HCT116 (cell line): ENCODE measurements around the gene UBE2J2.

Source experiments
- TF ChIP-seq, protein P1 (sequence below), 3 experiments: fragments of 200-600 bp in 1 of 3; sonication (generic) in 1 of 3; IDR thresholded peaks in 2 of 3; conservative IDR thresholded peaks in 1 of 3; 2 replicates each; pipeline ENCODE4 v1.5.1; 2012 to 2017; ENCODE audit warnings: low read depth in 2 of 3, low read length in 2 of 3, antibody characterized with exemption in 1 of 3, borderline replicate concordance in 1 of 3, control low read depth in 1 of 3, mild to moderate bottlenecking in 1 of 3, mixed read lengths in 1 of 3, mixed run types in 1 of 3, moderate library complexity in 1 of 3; ENCODE audit not compliant: insufficient read depth in 1 of 3
- TF ChIP-seq, protein P2 (sequence below): IDR thresholded peaks from 2 replicates; pipeline ENCODE4 v1.6.1; 2012; ENCODE audit warnings: low read depth

DNA sequence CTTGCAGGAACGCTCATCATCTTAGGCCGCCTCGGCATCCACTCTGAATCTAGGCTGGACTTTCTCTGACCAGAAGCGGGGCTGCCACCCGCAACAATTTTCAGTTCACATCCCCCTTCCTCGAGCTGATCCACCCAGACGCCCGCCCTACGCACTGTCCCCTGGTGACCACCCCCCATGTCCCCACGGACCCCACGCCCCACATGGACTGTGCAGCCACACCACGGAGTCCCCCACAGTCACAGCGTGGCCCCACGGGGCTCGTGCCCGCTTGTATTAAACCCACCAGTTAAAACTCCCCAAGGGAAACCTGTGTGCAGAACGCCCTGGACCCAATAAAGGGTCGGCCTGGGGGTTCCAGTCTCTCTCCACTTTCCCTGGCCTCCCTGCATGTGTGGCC, 14.1 kb downstream of the UBE2J2 start:
- TF ChIP-seq, protein P1, sequence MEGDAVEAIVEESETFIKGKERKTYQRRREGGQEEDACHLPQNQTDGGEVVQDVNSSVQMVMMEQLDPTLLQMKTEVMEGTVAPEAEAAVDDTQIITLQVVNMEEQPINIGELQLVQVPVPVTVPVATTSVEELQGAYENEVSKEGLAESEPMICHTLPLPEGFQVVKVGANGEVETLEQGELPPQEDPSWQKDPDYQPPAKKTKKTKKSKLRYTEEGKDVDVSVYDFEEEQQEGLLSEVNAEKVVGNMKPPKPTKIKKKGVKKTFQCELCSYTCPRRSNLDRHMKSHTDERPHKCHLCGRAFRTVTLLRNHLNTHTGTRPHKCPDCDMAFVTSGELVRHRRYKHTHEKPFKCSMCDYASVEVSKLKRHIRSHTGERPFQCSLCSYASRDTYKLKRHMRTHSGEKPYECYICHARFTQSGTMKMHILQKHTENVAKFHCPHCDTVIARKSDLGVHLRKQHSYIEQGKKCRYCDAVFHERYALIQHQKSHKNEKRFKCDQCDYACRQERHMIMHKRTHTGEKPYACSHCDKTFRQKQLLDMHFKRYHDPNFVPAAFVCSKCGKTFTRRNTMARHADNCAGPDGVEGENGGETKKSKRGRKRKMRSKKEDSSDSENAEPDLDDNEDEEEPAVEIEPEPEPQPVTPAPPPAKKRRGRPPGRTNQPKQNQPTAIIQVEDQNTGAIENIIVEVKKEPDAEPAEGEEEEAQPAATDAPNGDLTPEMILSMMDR (IDR thresholded peaks at IDR 0.05 in 2 of 3, conservative IDR thresholded peaks at IDR 0.05 in 1 of 3; ENCODE audit: borderline replicate concordance in 1 of 3, insufficient read depth in 1 of 3, low read depth in 2 of 3, low read length in 2 of 3) = no peak
- TF ChIP-seq, protein P2, sequence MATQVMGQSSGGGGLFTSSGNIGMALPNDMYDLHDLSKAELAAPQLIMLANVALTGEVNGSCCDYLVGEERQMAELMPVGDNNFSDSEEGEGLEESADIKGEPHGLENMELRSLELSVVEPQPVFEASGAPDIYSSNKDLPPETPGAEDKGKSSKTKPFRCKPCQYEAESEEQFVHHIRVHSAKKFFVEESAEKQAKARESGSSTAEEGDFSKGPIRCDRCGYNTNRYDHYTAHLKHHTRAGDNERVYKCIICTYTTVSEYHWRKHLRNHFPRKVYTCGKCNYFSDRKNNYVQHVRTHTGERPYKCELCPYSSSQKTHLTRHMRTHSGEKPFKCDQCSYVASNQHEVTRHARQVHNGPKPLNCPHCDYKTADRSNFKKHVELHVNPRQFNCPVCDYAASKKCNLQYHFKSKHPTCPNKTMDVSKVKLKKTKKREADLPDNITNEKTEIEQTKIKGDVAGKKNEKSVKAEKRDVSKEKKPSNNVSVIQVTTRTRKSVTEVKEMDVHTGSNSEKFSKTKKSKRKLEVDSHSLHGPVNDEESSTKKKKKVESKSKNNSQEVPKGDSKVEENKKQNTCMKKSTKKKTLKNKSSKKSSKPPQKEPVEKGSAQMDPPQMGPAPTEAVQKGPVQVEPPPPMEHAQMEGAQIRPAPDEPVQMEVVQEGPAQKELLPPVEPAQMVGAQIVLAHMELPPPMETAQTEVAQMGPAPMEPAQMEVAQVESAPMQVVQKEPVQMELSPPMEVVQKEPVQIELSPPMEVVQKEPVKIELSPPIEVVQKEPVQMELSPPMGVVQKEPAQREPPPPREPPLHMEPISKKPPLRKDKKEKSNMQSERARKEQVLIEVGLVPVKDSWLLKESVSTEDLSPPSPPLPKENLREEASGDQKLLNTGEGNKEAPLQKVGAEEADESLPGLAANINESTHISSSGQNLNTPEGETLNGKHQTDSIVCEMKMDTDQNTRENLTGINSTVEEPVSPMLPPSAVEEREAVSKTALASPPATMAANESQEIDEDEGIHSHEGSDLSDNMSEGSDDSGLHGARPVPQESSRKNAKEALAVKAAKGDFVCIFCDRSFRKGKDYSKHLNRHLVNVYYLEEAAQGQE = no peak
